Pancreas (tissue), 10 donors: ENCODE data around the gene CTSG. TPM values are rescaled to one million over a fixed set of nuclear protein-coding genes. Genes with fewer than 3 reads are reported as not detected.
"Not testable (repeated sequence)": the region's sequence is repeated elsewhere in the genome, so short reads cannot be mapped to it uniquely, and the experiment has no call there.

Source experiments
- ATAC-seq, 4 donors: fragments of 200-7000 bp; cut with Tn5 transposase; one replicate each; pipeline versions ENCODE4 v1.8.0 to v1.9.1; 2020; ENCODE audit warnings: mild to moderate bottlenecking in 4 of 4, moderate library complexity in 4 of 4
- DNase-seq, 6 donors: peaks; one replicate each; pipeline ENCODE4 v3.0.0-alpha.2; 2020
- FAIRE-seq: peaks from 2 replicates; lab custom pipeline; 2012; peaks lifted over from hg19 to GRCh38; lab: Jason Lieb, UNC
- H3K27ac ChIP-seq, 4 donors: fragments of 200-600 bp; sonication (generic); 1 replicate in 3 of 4; 2 replicates in 1 of 4; pipeline versions ENCODE4 v1.5.0 to v1.8.0; 2020
- H3K27me3 ChIP-seq, 4 donors: fragments of 200-600 bp; one replicate each; pipeline ENCODE4 v1.8.0; 2021
- H3K36me3 ChIP-seq, 3 donors: fragments of 200-600 bp; sonication (generic) in 1 of 3; one replicate each; pipeline versions ENCODE4 v1.5.0 to v1.8.0; 2020 to 2021
- H3K4me1 ChIP-seq, 3 donors: fragments of 200-600 bp; one replicate each; pipeline ENCODE4 v1.8.0; 2021
- H3K4me3 ChIP-seq, 4 donors: fragments of 200-600 bp; sonication (generic) in 2 of 4; one replicate each; pipeline versions ENCODE4 v1.5.0 to v1.8.0; 2020 to 2021
- H3K9me3 ChIP-seq, 4 donors: fragments of 200-600 bp; one replicate each; pipeline ENCODE4 v1.8.0; 2021
- WGBS, 2 donors: extraction: QIAGEN DNeasy Blood & Tissue Kit; methylation state at CpG; one replicate each; pipeline ENCODE4 v1.1.7; 2013; 5-methylcytosine and 5-hydroxymethylcytosine counted together
- intact Hi-C, 3 donors: fragments of 100-400 bp; cut with DNase I; formaldehyde crosslinking; loops; one replicate each; pipeline versions ENCODE4 v1.11.1 to v1.14.2; 2022
- polyA plus RNA-seq, 2 donors: library from polyadenylated mRNA; stranded (reverse); fragments of 200-250 nt; gene quantifications; one replicate each; pipeline ENCODE4 v1.2.3, GENCODE V29; 2013
- total RNA-seq, 6 donors: library from RNA; stranded (reverse); fragmentation: NEBNext Ultra II Directional in 4 of 6; extraction: Animal tissue kit (Norgen Biotek cat#: 25700) in 4 of 6; gene quantifications; one replicate each; pipeline versions ENCODE4 v1.2.1 to v1.2.4, GENCODE V29; 2021 to 2023
- TF ChIP-seq, protein P1 (sequence below), 4 donors: fragments of 200-600 bp; sonication (generic) in 3 of 4; IDR thresholded peaks; one replicate each; pipeline versions ENCODE4 v1.5.0 to v1.8.0; 2021; ENCODE audit warnings: antibody characterized with exemption in 4 of 4
- donor health status: healthy with polysubstance abuse.
- donor health status: DM: no; HTN: no; CAD: no; lungs with moderate emphysema.
- donor health status: DM: no; HTN: no; CAD: no.
- donor health status: control.
- donor health status: control.
- donor health status: Bipolar disorder and iron deficiency.
- donor health status: DM: yes; HTN: yes; CAD: no.
- donor health status: DM: no; HTN: no; CAD: no.
- donor health status: DM: no; HTN: no; CAD: no.
- donor health status: DM: yes; HTN: yes; CAD: no.

Gene CTSG
- total and polyA plus RNA-seq, 8 donors, result 0.14 to 3.5 (median 0.94) TPM; not detected in 3

DNA sequence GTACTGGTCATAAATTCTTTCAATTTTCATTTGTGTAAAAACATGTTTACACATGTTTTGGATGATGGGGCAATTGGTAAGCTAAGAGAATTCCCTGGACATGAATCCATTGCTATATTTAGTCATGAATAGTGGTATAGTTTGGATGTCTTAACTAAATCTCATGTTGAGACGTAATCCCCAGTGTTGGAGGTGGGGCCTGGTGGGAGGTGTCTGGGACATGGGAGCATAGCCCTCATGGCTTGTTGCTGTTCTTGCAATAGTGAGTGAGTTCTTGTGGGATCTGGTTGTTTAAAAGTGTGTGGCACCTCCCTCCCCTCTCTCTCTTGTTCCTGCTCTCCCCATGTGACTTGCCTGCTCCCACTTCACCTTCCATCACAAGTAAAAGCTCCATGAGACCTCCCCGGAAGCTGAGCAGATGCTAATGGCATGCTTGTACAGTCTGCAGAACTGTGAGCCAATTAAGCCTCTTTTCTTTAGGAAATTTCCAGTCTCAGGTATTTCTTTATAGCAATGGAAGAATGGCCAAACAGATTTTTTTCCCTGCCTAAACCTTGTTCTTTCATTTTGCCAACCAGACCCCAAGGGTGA lies 33.6 kb downstream of the CTSG start:
- FAIRE-seq, result no peak
- no peaks in the 10 kb centered on the region for H3K9me3 ChIP-seq
- WGBS, 2 donors, result 66 to 74% methylated on average over 2 of the region's 2 CpGs
- DNase-seq, result no peak
- no peak overlapping the region for H3K27ac ChIP-seq
- no peak for ATAC-seq
- TF ChIP-seq, protein P1, sequence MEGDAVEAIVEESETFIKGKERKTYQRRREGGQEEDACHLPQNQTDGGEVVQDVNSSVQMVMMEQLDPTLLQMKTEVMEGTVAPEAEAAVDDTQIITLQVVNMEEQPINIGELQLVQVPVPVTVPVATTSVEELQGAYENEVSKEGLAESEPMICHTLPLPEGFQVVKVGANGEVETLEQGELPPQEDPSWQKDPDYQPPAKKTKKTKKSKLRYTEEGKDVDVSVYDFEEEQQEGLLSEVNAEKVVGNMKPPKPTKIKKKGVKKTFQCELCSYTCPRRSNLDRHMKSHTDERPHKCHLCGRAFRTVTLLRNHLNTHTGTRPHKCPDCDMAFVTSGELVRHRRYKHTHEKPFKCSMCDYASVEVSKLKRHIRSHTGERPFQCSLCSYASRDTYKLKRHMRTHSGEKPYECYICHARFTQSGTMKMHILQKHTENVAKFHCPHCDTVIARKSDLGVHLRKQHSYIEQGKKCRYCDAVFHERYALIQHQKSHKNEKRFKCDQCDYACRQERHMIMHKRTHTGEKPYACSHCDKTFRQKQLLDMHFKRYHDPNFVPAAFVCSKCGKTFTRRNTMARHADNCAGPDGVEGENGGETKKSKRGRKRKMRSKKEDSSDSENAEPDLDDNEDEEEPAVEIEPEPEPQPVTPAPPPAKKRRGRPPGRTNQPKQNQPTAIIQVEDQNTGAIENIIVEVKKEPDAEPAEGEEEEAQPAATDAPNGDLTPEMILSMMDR (IDR thresholded peaks at IDR 0.05), result no peak
- no peak overlapping the region for H3K4me3 ChIP-seq
- intact Hi-C loops, result no loop called here
- H3K4me1 ChIP-seq, result no peaks in the 10 kb centered on the region
- no peaks in the 10 kb centered on the region for H3K27me3 ChIP-seq
- H3K36me3 ChIP-seq, result no peaks in the 10 kb centered on the region

DNA sequence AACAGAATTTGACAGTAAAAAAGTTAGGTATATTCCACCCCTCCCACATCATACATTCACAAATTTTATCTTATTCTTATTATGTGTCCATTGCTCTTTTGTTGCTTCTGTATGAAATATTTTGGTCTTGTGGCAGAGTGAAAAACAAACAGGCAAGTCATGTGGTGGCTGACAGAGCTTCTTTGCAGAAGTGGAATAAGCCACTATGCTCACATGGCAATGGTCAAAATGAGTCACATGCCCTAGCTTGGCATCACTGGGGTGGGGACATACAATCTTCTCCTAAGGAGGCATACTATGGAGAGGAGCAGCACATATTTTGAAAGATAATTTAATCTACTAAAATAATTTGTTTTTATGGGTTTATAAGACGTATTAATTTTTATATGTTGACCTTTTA lies 40.3 kb downstream of the CTSG start:
- TF ChIP-seq, protein P1 (IDR thresholded peaks at IDR 0.05), result no peak
- no peak overlapping the region for H3K27ac ChIP-seq
- WGBS, 2 donors, result 46 to 51% methylated on average over 1 of the region's 1 CpG
- intact Hi-C loops, result no loop called here
- no peaks in the 10 kb centered on the region for H3K36me3 ChIP-seq
- no peaks in the 10 kb centered on the region for H3K9me3 ChIP-seq
- DNase-seq (no peak), ATAC-seq (no peak), FAIRE-seq (no peak)
- no peak overlapping the region for H3K4me3 ChIP-seq
- no peaks in the 10 kb centered on the region for H3K27me3 ChIP-seq
- H3K4me1 ChIP-seq, result no peaks in the 10 kb centered on the region

DNA sequence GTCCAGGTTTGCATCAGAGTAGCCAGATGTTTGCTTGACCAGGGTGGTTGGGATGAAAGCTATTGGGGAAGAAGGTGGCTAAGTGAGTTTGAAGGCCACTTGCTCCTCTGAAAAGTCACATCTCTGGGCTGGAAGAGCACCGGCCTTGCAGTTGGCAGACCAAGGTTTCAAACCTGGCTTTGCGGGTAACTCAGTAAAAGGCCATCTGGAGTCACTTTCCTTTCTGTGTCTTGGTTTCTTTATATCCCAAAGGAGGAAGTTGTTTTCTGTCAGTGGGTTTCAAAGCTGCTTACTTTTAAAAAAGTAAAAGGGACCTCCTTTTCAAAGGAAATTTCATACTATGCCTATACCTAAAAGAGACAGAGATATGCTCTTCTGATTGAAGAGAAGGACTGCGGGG lies 41.8 kb downstream of the CTSG start:
- 50 to 61% methylated on average over 3 of the region's 3 CpGs for WGBS, 2 donors
- no peak for FAIRE-seq

DNA sequence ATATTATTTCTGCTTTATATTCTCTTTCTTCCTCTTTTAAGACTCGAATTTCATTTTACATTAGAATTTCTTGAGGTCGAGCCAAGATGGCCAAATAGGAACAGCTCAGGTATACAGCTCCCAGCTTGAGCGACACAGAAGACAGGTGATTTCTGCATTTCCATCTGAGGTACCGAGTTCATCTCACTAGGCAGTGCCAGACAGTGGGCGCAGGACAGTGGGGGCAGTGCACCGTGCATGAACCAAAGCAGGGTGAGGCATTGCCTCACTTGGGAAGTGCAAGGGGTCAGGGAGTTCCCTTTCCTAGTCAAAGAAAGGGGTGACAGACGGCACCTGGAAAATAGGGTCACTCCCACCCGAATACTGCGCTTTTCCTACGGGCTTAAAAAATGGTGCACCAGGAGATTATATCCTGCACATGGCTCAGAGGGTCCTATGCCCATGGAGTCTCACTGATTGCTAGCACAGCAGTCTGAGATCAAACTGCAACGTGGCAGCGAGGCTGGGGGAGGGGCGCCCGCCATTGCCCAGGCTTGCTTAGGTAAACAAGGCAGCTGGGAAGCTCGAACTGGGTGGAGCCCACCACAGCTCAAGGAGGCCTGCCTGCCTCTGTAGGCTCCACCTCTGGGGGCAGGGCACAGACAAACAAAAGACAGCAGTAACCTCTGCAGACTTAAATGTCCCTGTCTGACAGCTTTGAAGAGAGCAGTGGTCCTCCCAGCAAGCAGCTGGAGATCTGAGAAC lies 50.0 kb downstream of the CTSG start:
- H3K4me1 ChIP-seq, H3K36me3 ChIP-seq, H3K4me3 ChIP-seq, intact Hi-C loops, FAIRE-seq, H3K27ac ChIP-seq, DNase-seq, ATAC-seq, H3K9me3 ChIP-seq, H3K27me3 ChIP-seq: not testable (repeated sequence)
- 67 to 73% methylated on average over 15 of the region's 15 CpGs for WGBS, 2 donors

More for the DNA sequence above, 41.8 kb downstream of the CTSG start:
- intact Hi-C loops, result no loop called here
- ATAC-seq, result no peak
- no peak for DNase-seq
- Histone ChIP-seq H3K4me1 (no peaks in the 10 kb centered on the region), H3K36me3 (no peaks in the 10 kb centered on the region), H3K4me3 (no peak overlapping the region), H3K27ac (no peak overlapping the region), H3K9me3 (no peaks in the 10 kb centered on the region), H3K27me3 (no peaks in the 10 kb centered on the region)
- TF ChIP-seq, protein P1 (IDR thresholded peaks at IDR 0.05), result no peak

Other genes starting within 250 kb of the CTSG start
- gene ADCY4, start 241.2 kb downstream of the CTSG start, total RNA-seq, result 10 to 100 TPM in 1 of 6 donors, 1 to 10 TPM in 5; 3.2 to 10.6 (median 5.1) TPM
- 10 to 100 TPM; 33.8 to 59.3 TPM for gene ADCY4, start 241.2 kb downstream of the CTSG start, polyA plus RNA-seq
- 10 to 100 TPM in 1 of 6 donors, 1 to 10 TPM in 5; 3.9 to 12.1 (median 5.7) TPM for gene RIPK3, start 236.3 kb downstream of the CTSG start, total RNA-seq
- 10 to 100 TPM; 12.9 to 13.0 TPM for gene RIPK3, start 236.3 kb downstream of the CTSG start, polyA plus RNA-seq
- 10 to 100 TPM in 3 of 6 donors, 1 to 10 TPM in 3; 3.3 to 27.5 (median 10.5) TPM for gene NFATC4, start 208.1 kb downstream of the CTSG start, total RNA-seq
- gene NFATC4, start 208.1 kb downstream of the CTSG start, polyA plus RNA-seq, result 10 to 100 TPM; 77.0 to 97.9 TPM
- 1 to 10 TPM; 2.1 to 9.0 (median 4.3) TPM for gene NYNRIN, start 177.2 kb downstream of the CTSG start, total RNA-seq
- 1 to 10 TPM; 2.7 to 5.6 TPM for gene NYNRIN, start 177.2 kb downstream of the CTSG start, polyA plus RNA-seq
- gene CBLN3, start 146.6 kb downstream of the CTSG start, total RNA-seq, result 1 to 10 TPM in 1 of 6 donors, under 1 TPM in 5; 0.47 to 5.6 (median 0.75) TPM
- gene CBLN3, start 146.6 kb downstream of the CTSG start, polyA plus RNA-seq, result 1 to 10 TPM in 1 of 2 donors, under 1 TPM in 1; 0.91 to 1.4 TPM
- gene KHNYN, start 146.3 kb downstream of the CTSG start, total RNA-seq, result 10 to 100 TPM; 25.4 to 42.9 (median 27.9) TPM
- gene KHNYN, start 146.3 kb downstream of the CTSG start, polyA plus RNA-seq, result 10 to 100 TPM; 21.8 to 26.9 TPM
- 10 to 100 TPM; 22.0 to 33.8 (median 28.9) TPM for gene SDR39U1, start 133.5 kb downstream of the CTSG start, total RNA-seq
- gene SDR39U1, start 133.5 kb downstream of the CTSG start, polyA plus RNA-seq, result 100 to 1,000 TPM in 1 of 2 donors, 10 to 100 TPM in 1; 86.1 to 124 TPM
- gene CMA1, start 68.0 kb downstream of the CTSG start, total RNA-seq, result under 1 TPM in 2 of 6 donors, not detected in 4; 0.64 to 0.69 TPM
- under 1 TPM in 1 of 2 donors, not detected in 1; 0.14 TPM for gene CMA1, start 68.0 kb downstream of the CTSG start, polyA plus RNA-seq
- gene GZMH, start 33.4 kb upstream of the CTSG start, total RNA-seq, result under 1 TPM in 4 of 6 donors, not detected in 2; 0.28 to 0.90 (median 0.71) TPM
- under 1 TPM; 0.21 to 0.61 TPM for gene GZMH, start 33.4 kb upstream of the CTSG start, polyA plus RNA-seq
- gene GZMB, start 57.9 kb upstream of the CTSG start, total RNA-seq, result 1 to 10 TPM in 2 of 6 donors, under 1 TPM in 3, not detected in 1; 0.28 to 1.8 (median 0.62) TPM
- gene GZMB, start 57.9 kb upstream of the CTSG start, polyA plus RNA-seq, result not detected